GM12878 (cell line): ENCODE data around the gene IL1RAPL1. TPM values are rescaled to one million over a fixed set of nuclear protein-coding genes. Genes with fewer than 3 reads are reported as not detected.
"Not testable (repeated sequence)": the region's sequence is repeated elsewhere in the genome, so short reads cannot be mapped to it uniquely, and the experiment has no call there.

Source experiments
- ATAC-seq: fragments of 200-7000 bp; cut with Tn5 transposase; 3 replicates; pipeline ENCODE4 v1.9.1; 2020; ENCODE audit warnings: mild to moderate bottlenecking, moderate library complexity
- BruUV-seq: library from RNA; stranded (reverse); fragments of 400-500 nt; replicated peaks from 2 replicates; lab custom pipeline; 2021; lab: Mats Ljungman, UMichigan
- CTCF ChIA-PET: fragments of 300-600 bp; sonication (Branson Sonifier 250); formaldehyde crosslinking; extraction: SDS; loops from one replicate; lab custom pipeline; 2021; ENCODE audit warnings: inconsistent platforms; lab: Yijun Ruan, JAX
- POLR2A ChIA-PET: fragments of 350-600 bp; formaldehyde crosslinking; extraction: SDS; loops from one replicate; lab custom pipeline; 2021; ENCODE audit warnings: inconsistent platforms; lab: Charles Lee
- RAD21 ChIA-PET: fragments of 300-600 bp; sonication (Branson Sonifier 250); formaldehyde crosslinking; loops from one replicate; lab custom pipeline; 2023; ENCODE audit warnings: antibody characterized with exemption; ENCODE audit not compliant: unreplicated experiment; lab: Charles Lee
- SMC1A ChIA-PET: fragments of 300-600 bp; sonication (Branson Sonifier 250); formaldehyde crosslinking; loops from one replicate; lab custom pipeline; 2023; ENCODE audit not compliant: unreplicated experiment, uncharacterized antibody; lab: Charles Lee
- DNase-seq: peaks from one replicate; pipeline ENCODE4 v3.0.0-alpha.2; 2011; ENCODE audit warnings: low read depth, low spot score
- FAIRE-seq: peaks from 3 replicates; lab custom pipeline; 2011; peaks lifted over from hg19 to GRCh38; lab: Jason Lieb, UNC
- H2AFZ ChIP-seq: 2 replicates; pipeline ENCODE4 v1.6.0; 2011; ENCODE audit warnings: low read depth, low read length, control low read depth; ENCODE audit not compliant: control insufficient read depth
- H3K27ac ChIP-seq: 2 replicates; pipeline ENCODE4 v1.5.1; 2011; ENCODE audit warnings: control low read depth; ENCODE audit not compliant: control insufficient read depth, insufficient read depth
- H3K27me3 ChIP-seq, 2 experiments: replicated peaks in 1 of 2; 2 replicates each; pipeline versions ENCODE4 v1.6.0 to v1.6.1; 2011; ENCODE audit warnings: low read length in 1 of 2; ENCODE audit not compliant: control insufficient read depth in 2 of 2, insufficient read depth in 2 of 2
- H3K36me3 ChIP-seq, 2 experiments: 2 replicates each; pipeline ENCODE4 v1.5.1; 2011; ENCODE audit warnings: low read length in 1 of 2; ENCODE audit not compliant: control insufficient read depth in 2 of 2, insufficient read depth in 2 of 2
- H3K4me1 ChIP-seq: 2 replicates; pipeline ENCODE4 v1.6.1; 2011; ENCODE audit warnings: mild to moderate bottlenecking, low read length, moderate library complexity, mixed read lengths; ENCODE audit not compliant: control insufficient read depth, insufficient read depth
- H3K4me2 ChIP-seq: 2 replicates; pipeline ENCODE4 v1.6.0; 2011; ENCODE audit warnings: control low read depth; ENCODE audit not compliant: control insufficient read depth, insufficient read depth
- H3K4me3 ChIP-seq: fragments of 200-600 bp; sonication (generic); 2 replicates; pipeline ENCODE4 v1.5.1; 2016
- H3K79me2 ChIP-seq: 2 replicates; pipeline ENCODE4 v1.6.0; 2011; ENCODE audit warnings: low read length; ENCODE audit not compliant: control insufficient read depth, insufficient read depth
- H3K9ac ChIP-seq: 2 replicates; pipeline ENCODE4 v1.8.0; 2011; ENCODE audit warnings: low read length, control low read depth, mixed read lengths; ENCODE audit not compliant: control insufficient read depth, insufficient read depth
- H3K9me3 ChIP-seq: replicated peaks from 3 replicates; pipeline ENCODE4 v1.5.1; 2011; ENCODE audit warnings: mild to moderate bottlenecking, low read length; ENCODE audit not compliant: control insufficient read depth, insufficient read depth
- H4K20me1 ChIP-seq: 2 replicates; pipeline ENCODE4 v1.6.0; 2011; ENCODE audit not compliant: control insufficient read depth, insufficient read depth
- CHD2 ChIP-seq: IDR thresholded peaks from 2 replicates; pipeline ENCODE4 v1.6.1; 2011; ENCODE audit warnings: low read depth, low read length, improper control_type of control experiment, borderline replicate concordance
- MYB ChIP-seq: fragments of 150-350 bp; IDR thresholded peaks from 2 replicates; pipeline ENCODE4 v1.6.1; 2014; ENCODE audit warnings: mild to moderate bottlenecking, low read depth, low read length, borderline replicate concordance
- PAX5 ChIP-seq: IDR thresholded peaks from 2 replicates; pipeline ENCODE4 v1.6.1; 2011; ENCODE audit warnings: low read depth, low read length, borderline replicate concordance
- RAD21 ChIP-seq: IDR thresholded peaks from 2 replicates; pipeline ENCODE4 v1.6.1; 2011; ENCODE audit warnings: mild to moderate bottlenecking, low read depth, low read length, moderate library complexity; ENCODE audit not compliant: insufficient read depth
- RELA ChIP-seq: fragments of 450-650 bp; IDR thresholded peaks from 2 replicates; pipeline ENCODE4 v1.8.0; 2014; ENCODE audit warnings: borderline replicate concordance; ENCODE audit not compliant: partially characterized antibody
- SMC3 ChIP-seq: IDR thresholded peaks from 2 replicates; pipeline ENCODE4 v1.6.1; 2011; ENCODE audit warnings: low read length, improper control_type of control experiment, borderline replicate concordance
- SRF ChIP-seq, 2 experiments: IDR thresholded peaks; 2 replicates each; pipeline ENCODE4 v1.6.1; 2011; ENCODE audit warnings: low read depth in 2 of 2, low read length in 2 of 2, mild to moderate bottlenecking in 1 of 2, moderate library complexity in 1 of 2
- TCF12 ChIP-seq: IDR thresholded peaks from 2 replicates; pipeline ENCODE4 v1.6.1; 2011; ENCODE audit warnings: low read depth, mild to moderate bottlenecking, low read length
- USF1 ChIP-seq: IDR thresholded peaks from 2 replicates; pipeline ENCODE4 v1.6.1; 2011; ENCODE audit warnings: borderline replicate concordance, low read depth, mild to moderate bottlenecking, moderate library complexity, mixed read lengths, low read length; ENCODE audit not compliant: insufficient read depth; ENCODE audit errors: extremely low read length
- ZBTB40 ChIP-seq: fragments of 450-650 bp; IDR thresholded peaks from 2 replicates; pipeline ENCODE4 v1.6.1; 2016; ENCODE audit warnings: mild to moderate bottlenecking, moderate library complexity, borderline replicate concordance
- WGBS: methylation state at CpG from one replicate; pipeline ENCODE4 v1.1.6; 2016; ENCODE audit warnings: low lambda C conversion rate; ENCODE audit not compliant: insufficient replicate concordance, insufficient coverage; ENCODE audit errors: missing lambda C conversion rate; 5-methylcytosine and 5-hydroxymethylcytosine counted together
- in situ Hi-C: fragments of 300-500 bp; cut with MboI; formaldehyde crosslinking; loops from 9 replicates; pipeline ENCODE4 v1.14.3; 2018; ENCODE audit warnings: mixed read lengths
- intact Hi-C: fragments of 100-400 bp; cut with micrococcal nuclease; formaldehyde crosslinking; loops from one replicate; pipeline ENCODE4 v1.14.2; 2022; ENCODE audit not compliant: unreplicated experiment
- polyA plus RNA-seq, 11 experiments: library from polyadenylated mRNA; depleted of rRNA in 4 of 11; unstranded in 6 of 11; stranded (reverse) in 5 of 11; fragments of >200 nt; fragmentation: Nextera tagmentation in 4 of 11; fragmentation: Illumina TruSeq in 1 of 11; extraction: Ambion mirVana in 4 of 11; extraction: Trizol in 1 of 11; gene quantifications; 1 replicate in 1 of 11; 2 replicates in 10 of 11; pipeline versions ENCODE4 v1.2.1 to v1.2.3, GENCODE V29; 2011 to 2016; ENCODE audit warnings: inconsistent platforms in 2 of 11, missing spikeins in 2 of 11, low read depth in 1 of 11
- total RNA-seq, 4 experiments: library from RNA; depleted of rRNA in 3 of 4; stranded (reverse); fragments of >200 nt in 3 of 4; fragmentation: Illumina TruSeq in 1 of 4; extraction: Trizol in 1 of 4; gene quantifications; 2 replicates each; pipeline versions ENCODE4 v1.2.1 to v1.2.3, GENCODE V29; 2013 to 2021

The IL1RAPL1 gene
- total and polyA plus RNA-seq, 10 of the 15 experiments (the other 5 are each of a cell fraction or from before 2014, with no cell fraction given): not detected

- no peak for TF ChIP-seq ZBTB40
- no peak for TF ChIP-seq TCF12
- no peak for TF ChIP-seq PAX5
- TF ChIP-seq MYB: no peak
- no peak for TF ChIP-seq SMC3
- no peak for TF ChIP-seq SRF (IDR thresholded peaks at IDR 0.05; ENCODE audit: low read depth in 2 of 2, low read length in 2 of 2)
These were observed 728.7 kb downstream of the IL1RAPL1 start (continued) for GRCh38 chrX:29315931-29316330.

GRCh38 chrX:29318012-29318411 is 730.8 kb downstream of the IL1RAPL1 start:
- RAD21 ChIA-PET: no interaction called here
- no peak overlapping the region for H3K4me3 ChIP-seq
- no TSS peak for BruUV-seq
- WGBS: 39% methylated on average over 1 of the region's 1 CpG
- DNase-seq (no peak), FAIRE-seq (no peak), ATAC-seq (no peak)
- no peaks in the 10 kb centered on the region for H3K79me2 ChIP-seq
- intact Hi-C loops (no loop called here), in situ Hi-C loops (no loop called here)
- CTCF ChIA-PET: no interaction called here
- no peak overlapping the region for H3K4me2 ChIP-seq
- SMC1A ChIA-PET: no interaction called here
- no peaks in the 10 kb centered on the region for H3K4me1 ChIP-seq
- H3K27me3 ChIP-seq: no peaks in the 10 kb centered on the region
- no peak overlapping the region for H2AFZ ChIP-seq
- POLR2A ChIA-PET: no interaction called here
- no peaks in the 10 kb centered on the region for H3K9me3 ChIP-seq
- no peak overlapping the region for H3K27ac ChIP-seq
- no peaks in the 10 kb centered on the region for H4K20me1 ChIP-seq
- H3K36me3 ChIP-seq: no peaks in the 10 kb centered on the region
- TF ChIP-seq USF1 (no peak), RELA (no peak), RAD21 (no peak), CHD2 (no peak)
- H3K9ac ChIP-seq: no peak overlapping the region

- H4K20me1 ChIP-seq, H3K9ac ChIP-seq, BruUV-seq, CTCF ChIA-PET, H3K79me2 ChIP-seq, H3K4me1 ChIP-seq, ATAC-seq, H3K9me3 ChIP-seq, intact Hi-C loops, POLR2A ChIA-PET, in situ Hi-C loops, RAD21 ChIA-PET, H3K4me2 ChIP-seq, DNase-seq, H3K27ac ChIP-seq, H3K27me3 ChIP-seq, H3K4me3 ChIP-seq, SMC1A ChIA-PET, FAIRE-seq, H2AFZ ChIP-seq, H3K36me3 ChIP-seq: not testable (repeated sequence)
- WGBS: 87% methylated on average over 3 of the region's 3 CpGs
These were observed 745.2 kb downstream of the IL1RAPL1 start for GRCh38 chrX:29332429-29332828.
